Loucy (cell line): Measurements from ENCODE around the gene BLOC1S3.

Source experiments
- H2AFZ ChIP-seq: fragments of 200-600 bp; sonication (generic); 2 replicates; pipeline ENCODE4 v1.6.0; 2016; ENCODE audit warnings: antibody characterized with exemption, mild to moderate bottlenecking, low read length, moderate library complexity
- H3F3A ChIP-seq: fragments of 200-600 bp; 2 replicates; pipeline ENCODE4 v1.6.0; 2016; ENCODE audit warnings: antibody characterized with exemption, low read depth, mild to moderate bottlenecking
- H3K27me3 ChIP-seq: fragments of 200-600 bp; sonication (generic); 2 replicates; pipeline ENCODE4 v1.6.1; 2014; ENCODE audit warnings: low read length, mild to moderate bottlenecking; ENCODE audit not compliant: insufficient read depth, poor library complexity, severe bottlenecking
- H3K36me3 ChIP-seq: fragments of 200-600 bp; sonication (generic); 2 replicates; pipeline ENCODE4 v1.6.1; 2016; ENCODE audit warnings: low read length; ENCODE audit not compliant: insufficient read depth
- H3K4me1 ChIP-seq: fragments of 200-600 bp; sonication (generic); 2 replicates; pipeline ENCODE4 v1.5.1; 2014; ENCODE audit warnings: low read length, mild to moderate bottlenecking; ENCODE audit not compliant: insufficient read depth, poor library complexity, severe bottlenecking
- H3K4me2 ChIP-seq: fragments of 200-600 bp; sonication (generic); 2 replicates; pipeline ENCODE4 v1.6.0; 2014; ENCODE audit warnings: antibody characterized with exemption, low read length, low read depth, mild to moderate bottlenecking; ENCODE audit not compliant: poor library complexity, severe bottlenecking
- H3K4me3 ChIP-seq: fragments of 200-600 bp; sonication (generic); 2 replicates; pipeline ENCODE4 v1.5.1; 2014; ENCODE audit warnings: low read length, mild to moderate bottlenecking, mixed read lengths; ENCODE audit not compliant: poor library complexity, severe bottlenecking
- H3K79me2 ChIP-seq: fragments of 200-600 bp; sonication (generic); 2 replicates; pipeline ENCODE4 v1.6.1; 2014; ENCODE audit warnings: low read length; ENCODE audit not compliant: insufficient read depth
- H3K9ac ChIP-seq: fragments of 200-600 bp; sonication (generic); 2 replicates; pipeline ENCODE4 v1.6.0; 2014; ENCODE audit warnings: mild to moderate bottlenecking, low read depth, low read length, moderate library complexity; ENCODE audit not compliant: poor library complexity, severe bottlenecking
- H3K9me2 ChIP-seq: fragments of 200-600 bp; sonication (generic); replicated peaks from 2 replicates; pipeline ENCODE4 v1.6.1; 2016; ENCODE audit warnings: low read depth, low read length, mixed read lengths
- H3K9me3 ChIP-seq: fragments of 200-600 bp; sonication (generic); 2 replicates; pipeline ENCODE4 v1.6.1; 2014; ENCODE audit warnings: mild to moderate bottlenecking, antibody characterized with exemption, low read length, low read depth; ENCODE audit not compliant: insufficient read depth
- H4K20me1 ChIP-seq: fragments of 200-600 bp; sonication (generic); 2 replicates; pipeline ENCODE4 v1.6.0; 2014; ENCODE audit warnings: antibody characterized with exemption, low read length, mild to moderate bottlenecking; ENCODE audit not compliant: insufficient read depth, poor library complexity, severe bottlenecking
- CTCF ChIP-seq: fragments of 200-600 bp; sonication (generic); conservative IDR thresholded peaks from 2 replicates; pipeline ENCODE4 v1.5.1; 2014; ENCODE audit warnings: mild to moderate bottlenecking, antibody characterized with exemption, low read length
- EZH2phosphoT487 ChIP-seq: fragments of 200-600 bp; IDR thresholded peaks from 2 replicates; pipeline ENCODE4 v1.6.1; 2018; ENCODE audit warnings: antibody characterized with exemption, mild to moderate bottlenecking, moderate library complexity, borderline replicate concordance

Gene BLOC1S3

GRCh38 chr19:45178262-45179071 lies at the start of gene BLOC1S3:
TSS of gene BLOC1S3 (plus strand) at chr19:45178784. CDS start at chr19:45179297, 513 bp downstream.
- H4K20me1 ChIP-seq = peaks cover 4% of the 10 kb centered on the region
- H3K36me3 ChIP-seq = no peaks in the 10 kb centered on the region
- H3K79me2 ChIP-seq = peaks cover 33% of the 10 kb centered on the region; the same call in 1 of the 2 replicates
- peak within 1 kb of the TSS; percentile 83 for H2AFZ ChIP-seq
- TF ChIP-seq CTCF (peak; percentile 45), EZH2phosphoT487 (no peak)
- H3K9me2 ChIP-seq = no peaks in the 10 kb centered on the region
- H3K4me1 ChIP-seq = peaks cover 9% of the 10 kb centered on the region
- no peaks in the 10 kb centered on the region for H3K9me3 ChIP-seq
- H3K27me3 ChIP-seq = no peaks in the 10 kb centered on the region
- H3F3A ChIP-seq = no peaks in the 10 kb centered on the region
- peak within 1 kb of the TSS; percentile 95 for H3K4me3 ChIP-seq
- peak within 1 kb of the TSS; percentile 92 for H3K4me2 ChIP-seq
- peak within 1 kb of the TSS; percentile 91 for H3K9ac ChIP-seq

- Histone ChIP-seq H3K4me2 (no peak overlapping the region), H3K9me2 (no peaks in the 10 kb centered on the region), H3K27me3 (no peaks in the 10 kb centered on the region), H3K9ac (no peak overlapping the region), H4K20me1 (peaks cover 5% of the 10 kb centered on the region), H3K79me2 (peaks cover 38% of the 10 kb centered on the region), H3F3A (no peaks in the 10 kb centered on the region), H3K4me1 (no peaks in the 10 kb centered on the region), H3K36me3 (no peaks in the 10 kb centered on the region; the same call in 1 of the 2 replicates), H2AFZ (no peak overlapping the region), H3K9me3 (no peaks in the 10 kb centered on the region), H3K4me3 (no peak overlapping the region)
- TF ChIP-seq EZH2phosphoT487 (no peak), CTCF (no peak)
Observed at GRCh38 chr19:45128806-45129205, 49.8 kb upstream of the BLOC1S3 start.

GRCh38 chr19:45130236-45130635 lies 48.3 kb upstream of the BLOC1S3 start:
- no peak overlapping the region for H3K4me3 ChIP-seq
- peaks cover 5% of the 10 kb centered on the region for H4K20me1 ChIP-seq
- no peaks in the 10 kb centered on the region for H3K9me2 ChIP-seq
- no peaks in the 10 kb centered on the region for H3F3A ChIP-seq
- no peaks in the 10 kb centered on the region for H3K27me3 ChIP-seq
- H3K36me3 ChIP-seq = no peaks in the 10 kb centered on the region; the same call in 1 of the 2 replicates
- H3K79me2 ChIP-seq = peaks cover 36% of the 10 kb centered on the region
- no peak overlapping the region for H3K4me2 ChIP-seq
- no peaks in the 10 kb centered on the region for H3K9me3 ChIP-seq
- H3K9ac ChIP-seq = no peak overlapping the region
- TF ChIP-seq CTCF (no peak), EZH2phosphoT487 (no peak)
- no peaks in the 10 kb centered on the region for H3K4me1 ChIP-seq
- H2AFZ ChIP-seq = no peak overlapping the region
